GM12872 (cell line): ENCODE data around the gene FGD4.

Experiments used
- CTCF ChIP-seq: IDR thresholded peaks from 3 replicates; pipeline ENCODE4 v1.5.1; 2011; ENCODE audit warnings: low read depth, mild to moderate bottlenecking, low read length, moderate library complexity; ENCODE audit not compliant: insufficient read depth

The FGD4 gene

GRCh38 chr12:32574585-32574984 lies 175.2 kb downstream of the FGD4 start:
- no peak for TF ChIP-seq CTCF

- TF ChIP-seq CTCF, result no peak
Observed at GRCh38 chr12:32577328-32577727, 178.0 kb downstream of the FGD4 start.

GRCh38 chr12:32583534-32583933 lies 184.2 kb downstream of the FGD4 start:
- TF ChIP-seq CTCF, result no peak

- TF ChIP-seq CTCF, result no peak
Observed at GRCh38 chr12:32585680-32586079, 186.3 kb downstream of the FGD4 start.

- TF ChIP-seq CTCF, result no peak
Observed at GRCh38 chr12:32586390-32586789, 187.0 kb downstream of the FGD4 start.

GRCh38 chr12:32587581-32588495 lies 188.5 kb downstream of the FGD4 start:
- TF ChIP-seq CTCF, result no peak

- no peak for TF ChIP-seq CTCF
Observed at GRCh38 chr12:32588604-32589003, 189.2 kb downstream of the FGD4 start.
